H4 (cell line): ENCODE results near the gene CACNA2D3. TPM values are rescaled to one million over a fixed set of nuclear protein-coding genes. Genes with fewer than 3 reads are reported as not detected.

Experiments used
- DNase-seq: peaks from one replicate; pipeline ENCODE4 v3.0.0-alpha.2; 2015; ENCODE audit warnings: low spot score
- total RNA-seq: library from RNA; depleted of rRNA; stranded (reverse); fragments of >200 nt; shearing (Covaris generic); gene quantifications from 2 replicates; pipeline ENCODE4 v1.2.3, GENCODE V29; 2014

CACNA2D3 gene
- total RNA-seq, 1 experiment from 2014 or later = 4.3 TPM

GRCh38 chr3:54670201-54671000, 548.0 kb downstream of the CACNA2D3 start:
- no peak for DNase-seq

- no peak for DNase-seq
These were observed 549.2 kb downstream of the CACNA2D3 start for GRCh38 chr3:54671511-54671910.

- no peak for DNase-seq
These were observed 553.7 kb downstream of the CACNA2D3 start for GRCh38 chr3:54676087-54676486.

GRCh38 chr3:54681706-54682105, 559.4 kb downstream of the CACNA2D3 start:
- no peak for DNase-seq

- no peak for DNase-seq
These were observed 562.9 kb downstream of the CACNA2D3 start for GRCh38 chr3:54685213-54685612.

GRCh38 chr3:54691289-54691771, 569.0 kb downstream of the CACNA2D3 start:
- peak; percentile 29 for DNase-seq

GRCh38 chr3:54696313-54696712, 574.0 kb downstream of the CACNA2D3 start:
- DNase-seq = peak; percentile 66

- no peak for DNase-seq
These were observed 575.7 kb downstream of the CACNA2D3 start for GRCh38 chr3:54698054-54698453.

- no peak for DNase-seq
These were observed 581.6 kb downstream of the CACNA2D3 start for GRCh38 chr3:54703923-54704322.

- DNase-seq = no peak
These were observed 583.4 kb downstream of the CACNA2D3 start for GRCh38 chr3:54705730-54706129.

- DNase-seq = no peak
These were observed 584.4 kb downstream of the CACNA2D3 start for GRCh38 chr3:54706738-54707137.

GRCh38 chr3:54709785-54710184, 587.4 kb downstream of the CACNA2D3 start:
- DNase-seq = no peak

- no peak for DNase-seq
These were observed 588.6 kb downstream of the CACNA2D3 start for GRCh38 chr3:54710954-54711353.

- no peak for DNase-seq
These were observed 590.2 kb downstream of the CACNA2D3 start for GRCh38 chr3:54712539-54712938.

GRCh38 chr3:54713031-54713430, 590.7 kb downstream of the CACNA2D3 start:
- DNase-seq = no peak

- DNase-seq = no peak
These were observed 591.1 kb downstream of the CACNA2D3 start for GRCh38 chr3:54713455-54713854.

GRCh38 chr3:54714035-54714434, 591.7 kb downstream of the CACNA2D3 start:
- no peak for DNase-seq

- no peak for DNase-seq
These were observed 595.2 kb downstream of the CACNA2D3 start for GRCh38 chr3:54717506-54717905.

- DNase-seq = no peak
These were observed 597.6 kb downstream of the CACNA2D3 start for GRCh38 chr3:54719914-54720313.

GRCh38 chr3:54720604-54721003, 598.3 kb downstream of the CACNA2D3 start:
- DNase-seq = no peak

- no peak for DNase-seq
These were observed 609.5 kb downstream of the CACNA2D3 start for GRCh38 chr3:54731732-54732445.

GRCh38 chr3:54733106-54734006, 611.0 kb downstream of the CACNA2D3 start:
- DNase-seq = no peak
